ENCODE results near the gene C6orf52.

C6orf52 gene

GRCh38 chr6:10643201-10643651 is 51.2 kb downstream of the C6orf52 start:
- DNase-seq = no peak

- DNase-seq = no peak
Measured at GRCh38 chr6:10641528-10641927, 52.9 kb downstream of the C6orf52 start.

GRCh38 chr6:10640412-10640811 is 54.0 kb downstream of the C6orf52 start:
- no peak for DNase-seq

DNA sequence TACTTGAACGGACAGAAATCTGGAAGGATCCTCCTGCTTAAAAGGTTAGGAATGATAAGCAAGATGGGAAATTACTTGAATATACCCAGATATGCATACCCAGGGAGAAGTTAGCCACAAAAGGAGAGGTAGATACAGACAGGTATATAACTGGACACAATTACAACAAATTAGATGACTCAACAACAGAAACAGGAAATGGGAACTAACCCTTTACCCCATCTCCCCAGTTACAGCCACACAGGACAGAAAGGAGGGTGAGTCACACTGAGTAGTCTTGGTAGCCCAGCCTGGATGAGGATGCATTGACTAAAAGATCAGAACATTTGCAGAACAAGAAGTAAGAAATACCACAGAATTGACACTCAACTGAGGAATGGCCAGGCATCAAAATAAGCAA is 61.2 kb downstream of the C6orf52 start:
- no peak for DNase-seq

DNA sequence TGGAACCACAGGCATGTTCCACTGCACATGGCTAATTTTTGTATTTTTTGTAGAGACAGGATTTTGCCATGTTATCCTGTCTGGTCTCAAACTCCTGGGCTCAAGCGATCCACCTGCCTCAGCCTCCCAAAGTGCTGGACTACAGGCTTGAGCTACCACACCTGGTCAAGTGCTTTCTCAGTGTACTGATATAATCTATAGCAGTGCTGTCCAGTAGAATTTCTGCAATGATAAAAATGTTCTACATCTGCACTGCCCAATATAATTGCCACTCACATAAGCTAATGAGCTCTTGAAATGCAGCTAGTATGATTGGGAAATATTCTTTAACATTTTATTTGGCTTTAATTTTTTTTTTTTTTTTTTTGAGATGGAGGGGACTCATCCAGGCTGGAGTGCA is 64.2 kb downstream of the C6orf52 start:
- DNase-seq = no peak

- no peak for DNase-seq
Measured at GRCh38 chr6:10627800-10628199, 66.6 kb downstream of the C6orf52 start.

DNA sequence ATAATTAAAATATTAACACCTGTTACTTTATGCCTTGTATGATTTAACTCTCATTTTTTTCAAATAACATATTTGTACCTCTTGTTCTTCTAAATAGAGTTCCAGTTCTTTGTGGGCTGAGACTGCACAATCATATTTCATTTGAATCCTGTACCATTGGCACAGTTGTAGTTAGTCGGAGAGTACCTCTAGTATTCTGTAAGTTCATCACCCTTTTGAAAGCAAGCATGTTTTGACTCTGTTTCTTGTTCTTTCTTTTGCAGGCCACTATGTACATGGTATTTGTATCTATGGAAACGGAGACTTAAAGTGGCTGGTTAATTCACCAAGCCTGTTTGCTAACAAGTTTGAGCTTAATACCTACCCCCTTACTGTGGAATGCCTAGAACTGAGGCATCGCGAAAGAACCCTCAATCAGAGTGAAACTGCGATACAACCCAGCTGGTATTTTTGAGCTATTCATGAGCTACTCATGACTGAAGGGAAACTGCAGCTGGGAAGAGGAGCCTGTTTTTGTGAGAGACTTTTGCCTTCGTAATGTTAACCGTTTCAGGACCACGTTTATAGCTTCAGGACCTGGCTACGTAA is 68.2 kb downstream of the C6orf52 start:
- DNase-seq = no peak

DNA sequence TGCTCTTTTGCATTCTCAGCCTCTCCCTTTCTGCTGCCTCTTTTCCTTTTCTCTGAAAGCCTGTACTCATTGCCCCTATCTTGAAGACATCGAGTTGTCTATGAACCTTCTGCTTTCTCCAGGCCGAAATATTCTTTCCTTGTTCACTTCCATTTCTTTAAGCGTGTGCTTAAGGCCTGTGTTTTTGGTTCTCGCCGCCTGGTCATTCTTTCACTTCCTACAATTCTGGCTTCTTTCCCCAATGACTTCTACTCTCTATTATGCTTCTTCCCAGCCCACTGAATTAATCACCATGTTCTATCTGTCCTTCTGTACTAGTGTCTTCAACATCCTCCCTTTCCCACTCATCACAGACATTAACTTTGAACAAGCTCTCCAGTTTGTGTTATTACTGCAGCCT is 69.6 kb downstream of the C6orf52 start:
- DNase-seq = no peak

- DNase-seq = no peak
Measured at GRCh38 chr6:10621847-10622246, 72.6 kb downstream of the C6orf52 start.

Measured in retina (tissue), 1 donor.